Stomach (tissue), 4 donors: Measurements from ENCODE around the gene TMX3.

Experiments
- CTCF ChIP-seq, 7 experiments: fragments of 450-650 bp in 4 of 7; fragments of 200-600 bp in 3 of 7; sonication (generic) in 3 of 7; IDR thresholded peaks; one replicate each; pipeline ENCODE4 v1.5.1; 2016 to 2019; ENCODE audit warnings: antibody characterized with exemption in 7 of 7, control low read depth in 2 of 7, mild to moderate bottlenecking in 1 of 7
- POLR2A ChIP-seq, 4 donors: fragments of 450-650 bp; IDR thresholded peaks; one replicate each; pipeline ENCODE4 v1.6.1; 2016; ENCODE audit warnings: antibody characterized with exemption in 4 of 4, control low read depth in 2 of 4, mild to moderate bottlenecking in 1 of 4, moderate library complexity in 1 of 4

DNA sequence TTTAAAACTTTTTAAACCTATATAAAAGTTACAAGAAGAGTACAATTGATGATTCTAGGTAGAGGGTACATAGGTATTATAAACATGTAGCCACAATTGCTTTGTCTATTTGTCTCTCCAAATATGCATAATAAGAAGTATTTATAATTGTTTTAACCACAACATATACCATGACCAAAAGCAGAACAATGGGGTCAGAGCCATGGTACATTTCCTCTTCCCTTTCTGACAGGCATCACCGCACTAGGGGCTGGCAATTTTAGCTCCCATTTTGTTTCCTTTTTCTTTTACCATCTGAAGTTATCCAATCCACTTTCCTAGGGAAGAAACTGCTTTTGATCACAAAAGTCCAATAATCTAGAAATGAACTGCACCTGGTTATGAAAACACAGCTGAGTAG, 49.3 kb downstream of the TMX3 start:
- no peak for TF ChIP-seq CTCF (IDR thresholded peaks at IDR 0.05)
- TF ChIP-seq POLR2A (IDR thresholded peaks at IDR 0.05): no peak
